ENCODE data around the gene CFAP251. TPM values are rescaled to one million over a fixed set of nuclear protein-coding genes. Genes with fewer than 3 reads are reported as not detected.

CFAP251 gene
- total and polyA plus RNA-seq, 2 of the 13 experiments (the other 11 are each of a cell fraction or from before 2014, with no cell fraction given) = 0.30 to 0.42 TPM

- TF ChIP-seq ZNF749 (CRISPR knock-in tag; IDR thresholded peaks at IDR 0.05; ENCODE audit: borderline replicate concordance) = no peak; the same call in 1 of the 2 replicates
- TF ChIP-seq RBFOX2 (IDR thresholded peaks at IDR 0.05; ENCODE audit: low read depth, low read length) = no peak
- no peak for TF ChIP-seq NFE2 (CRISPR knock-in tag; IDR thresholded peaks at IDR 0.05)
- no peak for TF ChIP-seq DPF2 (CRISPR knock-in tag; IDR thresholded peaks at IDR 0.05; ENCODE audit: borderline replicate concordance, low read depth)
- TF ChIP-seq SNAPC4 (CRISPR knock-in tag; IDR thresholded peaks at IDR 0.05) = no peak
- no peak for TF ChIP-seq ARNT (IDR thresholded peaks at IDR 0.05)
- TF ChIP-seq SMAD3 (CRISPR knock-in tag; IDR thresholded peaks at IDR 0.05) = no peak
- no peak for TF ChIP-seq AGO1 (IDR thresholded peaks at IDR 0.05; ENCODE audit: low read depth, low read length, poor library complexity, severe bottlenecking)
- no peak for TF ChIP-seq CCAR2 (optimal IDR thresholded peaks at IDR 0.05; ENCODE audit: low read depth, low read length)
- no peak for TF ChIP-seq GFI1 (CRISPR knock-in tag; IDR thresholded peaks at IDR 0.05; ENCODE audit: borderline replicate concordance)
- 0 out of 2 replicates have a peak, but pooled peaks have one; percentile 53 for TF ChIP-seq ZNF17 (CRISPR knock-in tag; IDR thresholded peaks at IDR 0.05)
- TF ChIP-seq ETV6 (CRISPR knock-in tag; conservative IDR thresholded peaks at IDR 0.05) = no peak
- TF ChIP-seq ZNF414 (CRISPR knock-in tag; IDR thresholded peaks at IDR 0.05) = no peak
- no peak for TF ChIP-seq MBD4 (IDR thresholded peaks at IDR 0.05; ENCODE audit: borderline replicate concordance, low read length)
- no peak for TF ChIP-seq PCBP2 (optimal IDR thresholded peaks at IDR 0.05; ENCODE audit: low read depth, low read length, poor library complexity, severe bottlenecking)
- TF ChIP-seq SAP130 (CRISPR knock-in tag; IDR thresholded peaks at IDR 0.05; ENCODE audit: low read depth) = peak; percentile 65; the same call in 1 of the 2 replicates
- TF ChIP-seq SIX4 (CRISPR knock-in tag; IDR thresholded peaks at IDR 0.05) = no peak
- TF ChIP-seq ZMYM2 (CRISPR knock-in tag; IDR thresholded peaks at IDR 0.05) = peak; percentile 73; the same call in 1 of the 2 replicates
- no peak for TF ChIP-seq IKZF4 (CRISPR knock-in tag; IDR thresholded peaks at IDR 0.05; ENCODE audit: borderline replicate concordance, low read depth, not compliant biosample characterization)
- no peak for TF ChIP-seq ZEB1 (IDR thresholded peaks at IDR 0.05; ENCODE audit: insufficient replicate concordance, low read depth)
- no peak for TF ChIP-seq PLRG1 (conservative IDR thresholded peaks at IDR 0.05)
- no peak for TF ChIP-seq ZNF784 (CRISPR knock-in tag; IDR thresholded peaks at IDR 0.05; ENCODE audit: borderline replicate concordance)
Observed at GRCh38 chr12:122040579-122041386, 122.4 kb downstream of the CFAP251 start (continued).
